ENCODE results near the gene DDX28.
"Not testable (repeated sequence)": the region's sequence is repeated elsewhere in the genome, so short reads cannot be mapped to it uniquely, and the experiment has no call there.

DDX28 gene

DNA sequence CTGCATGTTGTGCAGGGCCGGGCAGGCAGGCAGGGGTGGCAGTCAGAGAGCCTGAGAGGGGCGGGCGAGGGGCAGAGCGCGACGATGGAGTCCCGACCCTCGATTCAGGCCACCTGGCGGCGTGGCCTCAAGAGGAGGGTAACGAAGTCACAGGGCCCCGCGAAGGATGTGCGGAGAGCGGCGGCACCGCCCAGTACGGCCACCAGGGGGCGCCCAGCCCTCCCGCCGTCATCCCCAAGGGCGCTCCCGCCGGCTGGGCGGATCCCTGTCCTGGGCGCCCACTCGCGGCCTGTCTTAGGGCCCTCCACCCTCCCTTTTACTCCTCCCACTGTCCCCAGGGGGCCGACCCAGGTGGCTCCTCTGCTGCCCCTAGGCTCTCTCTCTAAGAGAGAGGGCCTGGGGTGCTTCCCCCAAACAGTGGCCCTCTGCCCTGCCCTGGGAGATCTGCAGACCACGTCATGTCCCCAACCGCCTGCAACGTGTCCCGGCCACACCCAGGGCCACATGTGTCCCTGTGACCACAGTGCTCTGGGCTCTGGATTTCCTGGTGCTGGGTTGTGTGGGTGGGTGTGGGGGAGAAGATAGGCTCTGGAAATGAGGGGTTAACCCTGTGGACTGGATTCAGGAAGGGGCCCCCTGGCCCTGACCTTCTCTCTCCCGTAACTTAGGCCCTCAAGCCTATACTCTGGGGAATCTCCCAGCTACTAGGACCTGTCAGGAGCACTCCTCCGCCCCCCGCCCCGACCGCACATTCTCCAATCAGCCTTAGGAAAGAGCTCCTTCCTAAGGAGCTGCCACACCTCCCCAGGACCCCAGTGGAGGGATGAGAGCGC, 29.6 kb downstream of the DDX28 start:
- peak; percentile 85 for DNase-seq

DNA sequence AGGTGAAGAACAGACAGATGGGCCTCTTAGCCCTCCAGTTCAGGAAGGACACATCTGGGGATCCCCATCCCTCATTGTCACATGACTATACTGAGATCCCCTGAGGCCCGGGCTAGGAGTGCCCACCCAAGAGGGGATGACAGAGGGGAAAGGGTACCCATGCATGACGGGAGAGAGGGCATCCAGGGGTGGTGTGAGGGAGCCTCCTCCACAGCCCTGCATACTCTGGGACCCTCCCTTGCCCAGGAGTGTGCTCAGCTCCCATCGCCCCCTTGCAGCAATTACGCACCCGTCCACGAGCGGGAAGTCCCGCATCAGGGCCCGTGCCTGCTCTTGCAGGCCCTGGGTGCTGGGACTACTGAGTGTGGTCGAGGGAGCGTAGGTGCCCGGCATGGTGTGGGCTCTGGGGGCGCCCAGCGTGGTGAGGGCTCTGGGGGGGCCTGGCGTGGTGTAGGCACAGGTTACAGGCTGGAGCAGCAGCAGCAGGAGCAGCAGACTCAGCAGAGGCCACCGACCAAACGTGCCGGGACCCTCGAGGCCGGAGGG, 30.3 kb downstream of the DDX28 start:
- no peak for DNase-seq

DNA sequence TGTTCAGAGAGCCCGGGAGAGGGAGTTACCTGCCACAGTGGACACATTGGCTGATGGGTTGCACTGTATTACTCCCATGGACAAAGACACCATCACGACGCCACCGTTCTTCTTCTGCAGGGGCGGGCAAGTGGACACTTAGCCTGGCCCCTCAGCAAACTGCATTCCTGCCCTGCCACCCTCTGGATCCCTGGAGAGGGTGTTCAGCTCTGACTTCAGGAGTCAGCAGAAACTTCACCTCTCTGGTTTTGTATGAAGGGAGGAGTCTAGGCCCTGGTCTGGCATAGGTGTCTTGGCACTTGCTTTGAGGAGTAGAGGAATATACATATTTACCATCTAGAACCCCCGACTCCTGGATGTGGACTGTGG, 33.0 kb downstream of the DDX28 start:
- no peak for DNase-seq

DNA sequence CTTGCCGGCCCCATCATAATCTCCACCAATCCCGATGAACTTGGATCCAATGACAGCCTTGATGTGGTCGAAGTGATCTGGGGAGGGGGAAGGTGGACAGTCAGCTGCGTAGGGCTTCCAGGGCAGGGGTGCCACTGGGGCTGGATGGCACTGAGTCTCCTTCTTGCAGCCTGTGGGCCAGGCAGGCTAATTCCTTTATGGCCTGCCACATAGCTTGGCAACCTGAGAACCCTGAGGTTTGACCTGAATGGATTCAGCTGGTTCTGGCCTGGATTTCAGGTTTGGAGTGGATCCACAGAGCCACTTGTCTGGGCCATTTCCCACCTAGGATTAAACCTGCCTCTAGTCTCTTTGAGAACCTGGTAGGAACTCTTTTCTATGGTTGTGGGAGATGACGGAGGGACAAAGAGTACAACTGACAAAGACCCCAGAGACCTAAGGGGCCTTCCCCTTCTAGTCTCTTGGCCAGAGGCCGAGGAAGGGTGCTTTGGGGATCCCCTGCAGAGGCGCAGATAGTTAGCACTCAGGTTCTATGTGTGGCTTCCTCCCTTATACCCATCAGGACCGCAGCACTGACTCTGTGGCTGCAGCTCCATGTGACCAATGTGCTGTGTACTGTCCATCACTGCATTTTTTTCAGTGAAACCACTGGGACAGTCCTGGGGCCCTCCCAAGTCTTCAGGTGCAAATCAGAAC, 33.6 kb downstream of the DDX28 start:
- DNase-seq, result no peak

DNA sequence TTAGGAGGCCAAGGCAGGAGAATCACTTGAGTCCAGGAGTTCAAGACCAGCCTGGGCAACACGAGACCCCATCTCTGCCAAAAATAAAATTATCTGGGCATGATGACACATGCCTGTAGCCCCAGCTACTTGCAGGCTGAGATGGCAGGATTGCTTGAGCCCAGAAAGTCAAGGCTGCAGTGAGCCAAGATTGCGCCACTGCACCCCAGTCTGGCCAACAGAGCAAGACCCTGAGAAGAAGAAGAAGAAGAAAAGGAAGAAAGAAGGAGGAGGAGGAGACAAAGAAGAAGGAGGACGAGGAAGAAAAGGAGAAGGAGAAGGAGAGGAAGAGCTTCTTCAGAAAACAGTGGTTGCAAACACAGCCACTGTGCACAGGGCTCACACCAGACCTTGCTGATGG, 34.4 kb downstream of the DDX28 start:
- DNase-seq, result no peak

DNA sequence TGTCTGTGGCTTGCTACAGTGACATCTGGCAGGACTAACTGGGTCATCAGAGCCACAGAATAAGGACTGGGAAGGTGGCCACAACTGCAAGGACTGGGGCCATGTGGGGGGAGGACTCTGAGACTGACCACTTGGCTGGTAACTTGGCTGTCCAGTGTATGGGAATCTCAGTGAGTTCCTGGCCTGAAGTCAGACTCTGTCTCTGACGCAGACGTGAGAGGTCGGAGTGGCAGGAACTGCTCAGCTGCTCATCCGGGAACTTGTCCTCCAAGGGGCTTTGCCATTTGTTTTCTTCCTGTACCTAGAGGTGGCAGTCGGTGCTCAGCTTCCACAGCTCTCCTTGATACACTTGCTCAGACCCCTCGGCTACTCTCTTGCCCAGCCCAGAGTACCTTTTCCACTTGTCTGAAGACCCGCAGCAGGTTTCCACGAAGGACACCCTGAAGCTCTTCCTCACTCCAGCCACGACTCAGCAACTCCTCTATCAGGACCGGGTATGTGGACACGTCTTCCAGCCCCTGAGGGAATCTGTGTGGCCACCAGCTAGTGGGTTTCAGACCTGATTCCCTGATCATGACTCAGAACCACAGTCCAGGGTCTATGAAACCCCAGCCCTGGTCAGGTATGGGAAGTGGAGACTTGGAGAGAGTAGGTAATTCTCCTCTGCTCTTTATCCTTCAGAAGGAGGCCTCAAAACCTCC, 35.4 kb downstream of the DDX28 start:
- DNase-seq, result no peak

DNA sequence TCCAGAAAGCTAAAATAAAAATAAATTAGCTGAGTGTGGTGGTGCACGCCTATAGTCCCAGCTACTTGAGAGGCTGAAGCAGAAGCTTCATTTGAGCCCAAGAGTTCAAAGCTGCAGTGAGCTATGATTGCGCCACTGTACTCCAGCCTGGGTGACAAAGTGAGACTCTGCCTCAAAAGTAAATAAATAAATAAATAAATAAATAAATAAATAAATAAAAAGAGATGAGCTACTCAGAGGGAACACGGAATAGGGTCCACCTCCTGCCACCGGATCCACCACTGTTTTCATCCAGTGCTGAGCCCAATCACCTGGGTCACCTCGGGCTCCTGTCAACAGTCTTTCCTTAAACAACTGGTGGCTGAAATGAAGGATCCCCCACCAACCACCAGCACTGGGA, 36.1 kb downstream of the DDX28 start:
- no peak for DNase-seq

DNA sequence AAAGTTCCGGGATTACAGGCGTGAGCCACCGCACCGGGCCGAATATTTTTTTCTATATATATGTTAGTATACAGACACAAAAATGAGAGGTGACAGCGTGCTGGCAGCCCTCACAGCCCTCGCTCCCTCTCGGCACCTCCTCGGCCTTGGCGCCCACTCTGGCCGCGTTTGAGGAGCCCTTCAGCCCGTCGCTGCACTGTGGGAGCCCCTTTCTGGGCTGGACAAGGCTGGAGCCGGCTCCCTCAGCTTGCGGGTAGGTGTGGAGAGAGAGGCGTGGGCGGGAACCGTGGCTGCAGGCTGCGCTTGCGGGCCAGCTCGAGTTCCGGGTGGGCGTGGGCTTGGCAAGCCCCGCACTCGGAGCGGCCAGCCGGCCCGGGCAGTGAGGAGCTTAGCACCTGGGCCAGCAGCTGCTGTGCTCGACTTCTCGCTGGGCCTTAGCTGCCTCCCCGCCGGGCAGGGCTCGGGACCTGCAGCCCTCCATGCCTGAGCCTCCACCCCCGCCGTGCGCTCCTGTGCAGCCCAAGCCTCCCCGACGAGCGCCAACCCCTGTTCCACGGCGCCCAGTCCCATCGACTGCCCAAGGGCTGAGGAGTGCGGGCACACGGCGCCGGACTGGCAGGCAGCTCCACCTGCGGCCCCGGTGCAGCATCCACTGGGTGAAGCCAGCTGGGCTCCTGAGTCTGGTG, 40.9 kb downstream of the DDX28 start:
- no peak for DNase-seq

DNA sequence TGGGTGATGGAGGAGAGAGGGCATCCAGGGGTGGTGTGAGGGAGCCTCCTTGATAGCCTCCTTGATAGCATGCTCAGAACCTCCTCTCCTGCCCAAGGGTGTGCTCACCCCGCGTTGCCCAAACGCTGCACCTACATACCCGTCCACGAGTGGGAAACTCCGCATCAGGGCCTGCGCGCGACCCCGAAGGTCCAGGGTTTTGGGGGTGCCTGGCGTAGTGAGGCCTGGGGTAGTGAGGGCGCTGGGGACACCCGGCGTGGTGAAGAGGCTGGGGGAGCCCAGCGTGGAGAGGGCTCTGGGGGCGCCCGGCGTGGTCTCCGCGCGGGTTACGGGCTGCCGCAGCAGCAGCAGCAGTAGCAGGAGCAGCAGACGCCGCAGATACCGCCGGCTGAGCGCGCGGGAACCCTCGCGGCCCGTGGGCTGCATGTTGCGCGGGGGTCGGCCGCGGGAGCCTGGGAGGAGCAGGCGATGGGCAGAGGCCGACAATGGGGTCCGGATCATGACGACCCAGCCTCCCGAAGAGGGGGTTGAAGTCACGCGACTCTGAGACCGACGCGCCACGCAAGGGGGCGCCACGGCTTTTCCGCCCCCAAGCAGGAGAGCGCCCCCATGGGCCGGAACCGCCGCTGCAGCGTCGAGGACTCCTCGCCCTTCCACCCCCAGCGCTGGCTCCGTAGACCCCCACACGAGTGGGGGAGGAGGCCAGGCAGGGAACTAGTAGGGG, 42.9 kb downstream of the DDX28 start, which contains the start of gene DPEP3:
Gene DPEP3 (minus strand): TSS at position 545 of the 724 bp plus-strand sequence. CDS start 119 bp downstream, at position 426.
- DNase-seq, result peak; percentile 18

DNA sequence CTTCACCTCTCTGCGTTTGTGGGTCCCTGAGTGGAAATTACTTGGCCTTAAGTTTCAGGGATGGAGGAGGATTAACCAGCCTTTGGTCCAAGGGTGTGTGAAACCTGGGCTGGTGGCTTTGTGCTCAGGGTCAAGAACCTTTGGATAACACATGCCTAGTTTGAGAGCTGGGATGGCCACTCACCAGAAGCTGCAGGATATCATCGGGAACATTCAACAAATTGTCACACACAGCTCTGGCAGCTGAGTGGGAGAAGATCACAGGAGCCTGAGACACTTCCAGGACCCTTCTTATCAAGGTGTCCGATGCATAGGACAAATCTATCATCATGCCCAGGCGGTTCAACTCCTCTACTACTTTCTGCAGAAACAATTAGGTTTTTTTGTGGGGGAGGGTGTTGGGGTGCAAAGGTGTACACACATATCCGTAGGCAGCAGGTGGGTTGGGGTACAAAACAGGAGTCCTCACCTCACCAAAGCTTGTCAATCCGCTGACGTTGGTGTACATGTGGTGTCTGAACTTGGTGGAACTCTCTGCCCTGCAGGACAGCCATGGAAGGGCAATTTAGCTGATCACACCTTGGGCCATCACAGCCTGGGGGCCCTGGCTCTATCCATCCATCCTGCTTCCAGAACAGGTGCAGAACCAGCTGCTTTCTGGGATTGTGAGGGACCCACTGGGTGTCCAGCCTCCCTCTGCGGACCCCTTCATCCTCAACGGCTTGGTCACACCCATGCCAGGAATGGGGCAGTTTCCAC, 45.4 kb downstream of the DDX28 start:
- no peak for DNase-seq

DNA sequence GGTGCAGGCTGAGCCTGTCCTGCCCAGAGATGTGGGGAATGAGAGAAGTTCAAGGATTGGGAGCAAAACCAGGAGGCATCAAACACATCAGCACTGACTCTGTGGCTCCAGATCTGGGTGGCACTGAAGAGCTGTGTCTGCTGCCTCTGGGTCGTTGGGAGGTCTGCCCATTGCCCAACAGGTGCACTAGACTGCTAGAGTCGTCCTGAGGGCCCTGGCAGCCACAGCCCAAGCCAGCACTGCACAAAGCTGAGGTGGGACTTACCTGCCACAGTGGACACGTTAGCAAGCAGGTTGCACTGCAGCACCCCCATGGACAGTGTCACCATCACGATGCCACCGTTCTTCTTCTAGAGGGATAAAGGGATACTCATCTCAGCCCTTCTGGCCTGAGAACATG, 46.0 kb downstream of the DDX28 start:
- DNase-seq, result no peak

DNA sequence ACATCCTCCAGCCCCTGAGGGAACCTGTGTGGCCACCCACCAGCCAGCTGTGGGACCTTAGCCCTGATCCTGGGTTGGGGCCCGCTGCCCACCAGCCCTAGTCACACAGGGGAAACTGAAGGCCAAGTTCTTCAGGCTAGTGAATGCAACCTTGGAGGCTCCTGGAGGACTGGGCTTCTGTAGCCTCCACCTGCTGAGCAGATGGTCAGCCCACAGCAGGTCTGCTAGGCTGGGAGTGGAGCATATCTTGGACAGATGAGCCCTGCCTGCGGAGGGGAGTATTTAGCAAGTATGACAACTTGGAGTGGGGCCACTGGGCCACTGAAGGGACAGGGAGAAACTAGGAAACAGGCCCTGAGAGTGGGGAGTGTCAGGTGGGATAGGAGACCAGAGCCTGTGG, 46.8 kb downstream of the DDX28 start:
- DNase-seq, result no peak

DNA sequence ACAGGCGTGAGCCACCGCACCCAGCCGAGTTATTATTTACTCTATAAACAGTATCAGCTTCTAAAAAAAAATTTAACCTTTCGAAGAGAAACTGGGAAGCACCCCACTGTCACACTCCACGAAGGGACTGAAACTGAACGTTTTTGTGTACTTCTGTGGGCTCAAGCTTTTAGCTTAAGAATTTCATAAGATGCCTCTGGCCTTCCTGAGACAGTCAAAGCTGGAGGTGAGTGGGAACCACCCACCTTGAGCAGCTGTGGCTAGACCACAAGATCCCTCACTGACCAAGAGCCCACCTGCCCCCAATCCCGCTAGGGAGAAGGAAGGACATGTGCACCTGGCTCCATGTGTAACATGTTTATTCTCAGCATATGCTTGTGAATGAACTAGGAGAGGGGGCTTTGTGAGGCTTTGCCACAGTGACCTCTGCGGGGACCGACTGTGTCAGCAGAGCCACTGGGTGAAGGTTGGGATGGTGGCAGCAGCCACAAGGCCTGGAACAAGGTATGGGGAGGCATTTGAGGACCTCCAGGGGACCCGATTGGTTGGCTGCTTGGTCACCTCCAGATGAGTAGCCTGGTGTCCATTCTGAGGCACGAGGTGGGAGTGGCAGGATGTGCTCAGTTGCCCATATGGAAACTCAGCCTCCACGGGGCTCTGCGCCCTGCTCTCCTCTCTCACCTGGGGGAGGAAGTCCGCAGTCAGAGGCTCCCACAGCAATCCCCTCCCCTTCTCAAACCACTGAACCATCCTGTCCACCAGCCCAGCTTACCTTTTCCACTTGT, 47.5 kb downstream of the DDX28 start:
- DNase-seq, result no peak

DNA sequence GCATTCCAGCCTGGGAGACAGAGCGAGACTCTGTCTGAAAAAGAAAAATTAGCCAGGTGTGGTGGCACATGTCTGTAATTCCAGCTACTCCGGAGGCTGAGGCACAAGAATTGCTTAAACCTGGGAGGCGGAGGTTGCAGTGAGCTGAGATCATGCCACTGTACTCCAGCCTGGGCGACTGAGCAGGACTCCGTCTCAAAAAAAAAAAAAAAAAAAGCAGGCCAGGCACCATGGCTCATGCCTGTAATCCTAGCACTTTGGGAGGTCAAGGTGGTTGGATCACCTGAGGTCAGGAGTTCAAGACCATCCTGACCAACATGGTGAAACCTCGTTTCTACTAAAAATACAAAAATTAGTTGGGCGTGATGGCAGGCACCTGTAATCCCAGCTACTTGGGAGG, 50.7 kb downstream of the DDX28 start:
- not testable (repeated sequence) for DNase-seq

DNA sequence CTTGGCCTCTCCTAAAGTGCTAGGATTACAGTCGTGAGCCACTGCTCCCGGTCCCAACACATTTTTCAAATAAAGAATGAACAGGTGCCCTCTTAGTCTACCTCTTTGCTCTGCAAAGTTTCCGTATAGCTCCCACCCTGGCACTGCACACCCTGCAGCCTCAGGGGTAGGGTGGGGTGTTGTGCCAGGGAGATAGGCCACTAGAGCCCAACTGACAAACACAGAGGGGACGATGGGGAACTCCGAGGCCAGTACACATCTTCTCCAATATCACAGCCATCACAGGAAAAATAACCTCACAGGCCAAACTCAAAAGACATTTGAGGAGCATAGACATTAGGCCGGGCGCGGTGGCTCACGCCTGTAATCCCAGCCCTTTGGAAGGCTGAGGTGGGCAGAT, 51.9 kb downstream of the DDX28 start:
- no peak for DNase-seq

All from CD4-positive, alpha-beta T cell treated with Interferon gamma for 1 hour (primary cell).